ENCODE measurements around the gene ATP11C. TPM values are rescaled to one million over a fixed set of nuclear protein-coding genes. Genes with fewer than 3 reads are reported as not detected.
"Not testable (repeated sequence)": the region's sequence is repeated elsewhere in the genome, so short reads cannot be mapped to it uniquely, and the experiment has no call there.

ATP11C gene
- total RNA-seq, 4 donors from 2014 or later, result 16.3 to 26.6 (median 18.4) TPM

GRCh38 chrX:139842326-139843185 is 90.3 kb downstream of the ATP11C start:
- no peak for DNase-seq (ENCODE audit: low spot score in 2 of 2)
- WGBS, result 79% methylated on average over 8 of the region's 8 CpGs
- H3K4me1 ChIP-seq, result no peaks in the 10 kb centered on the region
- no peak overlapping the region for H3K27ac ChIP-seq
- no peak overlapping the region for H3K4me3 ChIP-seq
- no peaks in the 10 kb centered on the region for H3K9me3 ChIP-seq
- TF ChIP-seq CTCF (IDR thresholded peaks at IDR 0.05) (no peak), EP300 (IDR thresholded peaks at IDR 0.05) (no peak), POLR2AphosphoS5 (IDR thresholded peaks at IDR 0.05) (no peak), POLR2A (IDR thresholded peaks at IDR 0.05) (no peak)
- H3K27me3 ChIP-seq, result no peaks in the 10 kb centered on the region
- H3K36me3 ChIP-seq, result no peaks in the 10 kb centered on the region

GRCh38 chrX:139836335-139836734 is 96.5 kb downstream of the ATP11C start:
- H3K27me3 ChIP-seq; DNase-seq (ENCODE audit: low spot score in 2 of 2); H3K4me1 ChIP-seq; H3K36me3 ChIP-seq; H3K27ac ChIP-seq; H3K4me3 ChIP-seq; H3K9me3 ChIP-seq: not testable (repeated sequence)
- WGBS, result 95% methylated on average over 5 of the region's 5 CpGs

- Histone ChIP-seq H3K27me3 (no peaks in the 10 kb centered on the region), H3K4me1 (peaks cover 10% of the 10 kb centered on the region), H3K27ac (no peak overlapping the region), H3K4me3 (no peak overlapping the region), H3K9me3 (no peaks in the 10 kb centered on the region), H3K36me3 (no peaks in the 10 kb centered on the region)
- no peak for DNase-seq (ENCODE audit: low spot score in 2 of 2)
- no peak for TF ChIP-seq EP300 (IDR thresholded peaks at IDR 0.05)
- no peak for TF ChIP-seq POLR2A (IDR thresholded peaks at IDR 0.05)
- TF ChIP-seq CTCF (IDR thresholded peaks at IDR 0.05), result no peak
- no peak for TF ChIP-seq POLR2AphosphoS5 (IDR thresholded peaks at IDR 0.05)
These were observed 98.0 kb downstream of the ATP11C start for GRCh38 chrX:139834879-139835278.

- WGBS, result 68% methylated on average over 3 of the region's 3 CpGs
- Histone ChIP-seq H3K4me3 (no peak overlapping the region), H3K36me3 (no peaks in the 10 kb centered on the region), H3K4me1 (peaks cover 10% of the 10 kb centered on the region), H3K9me3 (no peaks in the 10 kb centered on the region), H3K27ac (no peak overlapping the region), H3K27me3 (no peaks in the 10 kb centered on the region)
- no peak for TF ChIP-seq CTCF (IDR thresholded peaks at IDR 0.05)
- no peak for TF ChIP-seq EP300 (IDR thresholded peaks at IDR 0.05)
- no peak for TF ChIP-seq POLR2A (IDR thresholded peaks at IDR 0.05)
- TF ChIP-seq POLR2AphosphoS5 (IDR thresholded peaks at IDR 0.05), result no peak
- no peak for DNase-seq (ENCODE audit: low spot score in 2 of 2)
These were observed 100.0 kb downstream of the ATP11C start for GRCh38 chrX:139832718-139833309.

GRCh38 chrX:139831675-139832456 is 101.0 kb downstream of the ATP11C start:
- Histone ChIP-seq H3K27ac (no peak overlapping the region), H3K4me3 (no peak overlapping the region), H3K4me1 (peaks cover 10% of the 10 kb centered on the region), H3K27me3 (no peaks in the 10 kb centered on the region), H3K9me3 (no peaks in the 10 kb centered on the region), H3K36me3 (no peaks in the 10 kb centered on the region)
- TF ChIP-seq EP300 (IDR thresholded peaks at IDR 0.05) (no peak), POLR2AphosphoS5 (IDR thresholded peaks at IDR 0.05) (no peak), POLR2A (IDR thresholded peaks at IDR 0.05) (no peak), CTCF (IDR thresholded peaks at IDR 0.05) (no peak)
- no peak for DNase-seq (ENCODE audit: low spot score in 2 of 2)
- 47% methylated on average over 3 of the region's 3 CpGs for WGBS
